ENCODE measurements around the gene NEURL2.

Gene NEURL2

DNA sequence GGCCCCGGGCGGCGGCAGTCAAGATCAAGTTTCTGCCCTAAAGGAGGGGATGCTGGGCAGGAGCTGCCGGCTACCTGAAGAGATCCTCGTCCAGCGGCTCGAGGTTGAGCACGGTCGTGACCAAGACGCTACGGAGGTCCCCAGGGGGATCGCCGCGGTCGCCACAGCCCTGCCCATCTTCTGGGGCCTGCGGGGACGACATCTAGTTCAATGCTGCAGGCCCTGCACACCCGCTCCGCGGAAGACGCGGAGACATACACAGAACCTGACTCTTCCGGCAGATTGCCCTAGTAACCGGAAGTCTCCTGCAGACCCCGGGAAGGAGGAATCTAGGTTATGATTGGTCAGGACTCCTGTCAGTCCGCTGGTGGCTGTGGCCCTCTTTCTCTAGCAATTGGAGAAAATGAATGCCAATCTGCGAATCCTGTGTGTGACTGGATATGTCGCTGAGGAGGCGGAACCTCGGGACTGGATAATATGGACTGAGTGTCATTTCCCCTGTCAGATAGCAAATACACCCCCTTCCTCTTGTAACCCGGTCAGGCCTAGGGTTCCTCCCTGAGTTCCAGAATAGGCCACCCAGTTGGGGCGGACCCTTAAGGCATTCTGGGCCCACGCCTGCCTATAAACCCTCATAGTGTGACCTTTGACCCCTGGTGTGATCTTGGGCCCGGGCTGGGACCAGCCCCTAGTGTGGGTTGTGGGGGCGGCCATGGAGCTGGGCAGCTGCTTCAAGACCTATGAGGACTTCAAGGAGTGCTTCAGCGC, 33.7 kb downstream of the NEURL2 start, which contains the start of the genes ACOT8 and ZSWIM3:
Gene ACOT8 (minus strand): TSS at position 279 of the 768 bp plus-strand sequence. CDS start 77 bp downstream, at position 202.
Gene ZSWIM3 (plus strand): TSS at position 501 of the 768 bp plus-strand sequence. CDS start 212 bp downstream, at position 713.
- peak within 1 kb of the TSS; percentile 98 for H3K4me2 ChIP-seq (ENCODE audit: low read length)
- no peaks in the 10 kb centered on the region for H3K27me3 ChIP-seq (ENCODE audit: control insufficient read depth, insufficient read depth, low read length)
- no peaks in the 10 kb centered on the region for H3K36me3 ChIP-seq (ENCODE audit: control insufficient read depth, insufficient read depth, low read length)
- peaks cover 28% of the 10 kb centered on the region for H3K79me2 ChIP-seq
- H3K4me1 ChIP-seq = peaks cover 10% of the 10 kb centered on the region
- H3K9me3 ChIP-seq (ENCODE audit: control insufficient read depth, low read length) = no peaks in the 10 kb centered on the region
- TF ChIP-seq, protein P1, sequence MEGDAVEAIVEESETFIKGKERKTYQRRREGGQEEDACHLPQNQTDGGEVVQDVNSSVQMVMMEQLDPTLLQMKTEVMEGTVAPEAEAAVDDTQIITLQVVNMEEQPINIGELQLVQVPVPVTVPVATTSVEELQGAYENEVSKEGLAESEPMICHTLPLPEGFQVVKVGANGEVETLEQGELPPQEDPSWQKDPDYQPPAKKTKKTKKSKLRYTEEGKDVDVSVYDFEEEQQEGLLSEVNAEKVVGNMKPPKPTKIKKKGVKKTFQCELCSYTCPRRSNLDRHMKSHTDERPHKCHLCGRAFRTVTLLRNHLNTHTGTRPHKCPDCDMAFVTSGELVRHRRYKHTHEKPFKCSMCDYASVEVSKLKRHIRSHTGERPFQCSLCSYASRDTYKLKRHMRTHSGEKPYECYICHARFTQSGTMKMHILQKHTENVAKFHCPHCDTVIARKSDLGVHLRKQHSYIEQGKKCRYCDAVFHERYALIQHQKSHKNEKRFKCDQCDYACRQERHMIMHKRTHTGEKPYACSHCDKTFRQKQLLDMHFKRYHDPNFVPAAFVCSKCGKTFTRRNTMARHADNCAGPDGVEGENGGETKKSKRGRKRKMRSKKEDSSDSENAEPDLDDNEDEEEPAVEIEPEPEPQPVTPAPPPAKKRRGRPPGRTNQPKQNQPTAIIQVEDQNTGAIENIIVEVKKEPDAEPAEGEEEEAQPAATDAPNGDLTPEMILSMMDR (IDR thresholded peaks at IDR 0.05) = no peak
- H2AFZ ChIP-seq = peak within 1 kb of the TSS; percentile 99
- peak within 1 kb of the TSS; percentile 84 for H3K4me3 ChIP-seq (ENCODE audit: low read depth, low read length)
- peak within 1 kb of the TSS; percentile 82 for H3K9ac ChIP-seq
- peak within 1 kb of the TSS; percentile 87 for H3K27ac ChIP-seq

DNA sequence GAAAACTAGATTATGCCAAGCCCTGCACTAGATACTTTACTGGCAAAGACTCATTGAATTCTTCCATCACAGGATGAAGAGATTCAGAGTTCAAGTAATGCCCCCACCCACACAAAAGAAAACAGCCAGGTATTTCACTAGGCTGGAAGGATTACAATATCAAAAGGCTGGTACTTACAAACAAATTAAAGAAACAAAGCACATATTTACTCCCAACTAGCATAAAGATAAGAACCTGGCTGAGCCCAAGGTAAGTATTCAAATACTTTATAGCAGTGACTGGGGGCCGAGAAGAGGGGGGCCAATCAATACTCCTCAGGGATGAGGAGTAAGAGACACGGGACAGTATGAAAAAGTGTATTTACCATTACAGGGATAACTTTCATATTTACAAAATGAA, 37.5 kb downstream of the NEURL2 start:
- no peaks in the 10 kb centered on the region for H3K9me3 ChIP-seq (ENCODE audit: control insufficient read depth, low read length)
- H3K27me3 ChIP-seq (ENCODE audit: control insufficient read depth, insufficient read depth, low read length) = no peaks in the 10 kb centered on the region
- H3K4me2 ChIP-seq (ENCODE audit: low read length) = no peak overlapping the region
- H2AFZ ChIP-seq = no peak overlapping the region
- peaks cover 10% of the 10 kb centered on the region for H3K4me1 ChIP-seq
- no peak overlapping the region for H3K4me3 ChIP-seq (ENCODE audit: low read depth, low read length)
- TF ChIP-seq, protein P1 (IDR thresholded peaks at IDR 0.05) = no peak
- no peaks in the 10 kb centered on the region for H3K36me3 ChIP-seq (ENCODE audit: control insufficient read depth, insufficient read depth, low read length)
- peaks cover 37% of the 10 kb centered on the region for H3K79me2 ChIP-seq
- H3K27ac ChIP-seq = no peak overlapping the region
- H3K9ac ChIP-seq = no peak overlapping the region

DNA sequence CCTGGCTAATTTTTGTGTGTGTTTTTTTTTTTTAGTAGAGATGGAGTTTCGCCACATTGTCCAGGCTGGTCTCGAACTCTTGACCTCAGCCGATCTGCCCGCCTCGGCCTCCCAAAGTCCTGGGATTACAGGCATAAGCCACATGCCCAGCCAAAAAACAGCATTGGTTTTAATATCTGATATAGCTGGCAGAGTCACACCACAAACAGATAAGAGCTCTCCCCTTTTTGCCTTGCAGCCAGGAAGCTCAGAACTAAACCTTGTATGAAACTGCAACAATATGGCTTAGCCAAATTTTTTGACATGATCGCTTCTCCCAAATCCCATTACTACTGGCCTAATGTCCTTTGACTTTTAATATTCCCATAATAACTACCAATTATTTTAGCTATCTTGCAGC, 38.7 kb downstream of the NEURL2 start:
- Histone ChIP-seq H3K36me3 (ENCODE audit: control insufficient read depth, insufficient read depth, low read length) (no peaks in the 10 kb centered on the region), H3K4me3 (ENCODE audit: low read depth, low read length) (no peak overlapping the region), H3K27me3 (ENCODE audit: control insufficient read depth, insufficient read depth, low read length) (no peaks in the 10 kb centered on the region), H3K4me1 (peaks cover 7% of the 10 kb centered on the region), H3K9me3 (ENCODE audit: control insufficient read depth, low read length) (no peaks in the 10 kb centered on the region), H3K79me2 (peaks cover 35% of the 10 kb centered on the region), H2AFZ (no peak overlapping the region), H3K27ac (no peak overlapping the region), H3K9ac (no peak overlapping the region), H3K4me2 (ENCODE audit: low read length) (no peak overlapping the region)
- TF ChIP-seq, protein P1 (IDR thresholded peaks at IDR 0.05) = no peak

- Histone ChIP-seq H3K79me2 (peaks cover 28% of the 10 kb centered on the region), H3K4me1 (peaks cover 4% of the 10 kb centered on the region), H2AFZ (no peak overlapping the region), H3K9ac (no peak overlapping the region), H3K36me3 (ENCODE audit: control insufficient read depth, insufficient read depth, low read length) (no peaks in the 10 kb centered on the region), H3K4me3 (ENCODE audit: low read depth, low read length) (no peak overlapping the region), H3K4me2 (ENCODE audit: low read length) (no peak overlapping the region), H3K27ac (no peak overlapping the region), H3K9me3 (ENCODE audit: control insufficient read depth, low read length) (no peaks in the 10 kb centered on the region), H3K27me3 (ENCODE audit: control insufficient read depth, insufficient read depth, low read length) (no peaks in the 10 kb centered on the region)
- TF ChIP-seq, protein P1 (IDR thresholded peaks at IDR 0.05) = no peak
These were observed 39.5 kb downstream of the NEURL2 start for GRCh38 chr20:45851501-45851900.
